ENCODE data around the gene IGDCC3. TPM values are rescaled to one million over a fixed set of nuclear protein-coding genes. Genes with fewer than 3 reads are reported as not detected.
A peak's percentile ranks its signal among the peaks of the same experiment; 100 is the strongest.

Gene IGDCC3
- polyA plus RNA-seq, 1 donor (not counting 4 experiments of a cell fraction or from before 2014, with no cell fraction given), result not detected

DNA sequence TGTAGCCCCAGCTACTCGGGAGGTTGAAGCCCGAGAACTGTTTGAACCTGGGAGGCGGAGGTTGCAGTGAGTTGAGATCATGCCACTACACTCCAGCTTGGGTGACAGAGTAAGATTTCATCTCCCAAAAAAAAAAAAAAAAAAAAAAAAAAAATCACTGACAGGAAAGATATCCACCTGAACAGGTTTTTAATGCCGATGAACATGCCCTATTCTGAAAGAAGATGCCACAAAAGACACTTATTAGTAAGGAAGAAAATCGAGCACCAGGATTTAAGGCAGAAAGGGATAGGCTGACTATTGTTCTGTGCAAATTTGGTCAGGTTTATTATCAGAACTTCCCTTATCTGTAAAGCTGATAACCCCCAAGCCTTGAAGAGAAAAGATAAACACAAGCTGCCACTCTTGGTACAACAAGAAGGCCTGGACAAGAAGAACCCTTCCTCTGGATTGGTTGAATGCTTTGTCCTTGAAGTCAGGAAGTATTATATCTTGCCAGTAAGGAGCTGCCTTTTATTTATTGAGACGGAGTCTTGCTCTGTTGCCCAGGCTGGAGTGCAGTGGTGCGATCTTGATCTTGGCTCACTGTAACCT lies 88.4 kb downstream of the IGDCC3 start:
- DNase-seq (ENCODE audit: low read depth, low spot score) (no peak), FAIRE-seq (no peak)
- TF ChIP-seq EZH2 (IDR thresholded peaks at IDR 0.05; ENCODE audit: low read length), result no peak
- TF ChIP-seq, protein P1, sequence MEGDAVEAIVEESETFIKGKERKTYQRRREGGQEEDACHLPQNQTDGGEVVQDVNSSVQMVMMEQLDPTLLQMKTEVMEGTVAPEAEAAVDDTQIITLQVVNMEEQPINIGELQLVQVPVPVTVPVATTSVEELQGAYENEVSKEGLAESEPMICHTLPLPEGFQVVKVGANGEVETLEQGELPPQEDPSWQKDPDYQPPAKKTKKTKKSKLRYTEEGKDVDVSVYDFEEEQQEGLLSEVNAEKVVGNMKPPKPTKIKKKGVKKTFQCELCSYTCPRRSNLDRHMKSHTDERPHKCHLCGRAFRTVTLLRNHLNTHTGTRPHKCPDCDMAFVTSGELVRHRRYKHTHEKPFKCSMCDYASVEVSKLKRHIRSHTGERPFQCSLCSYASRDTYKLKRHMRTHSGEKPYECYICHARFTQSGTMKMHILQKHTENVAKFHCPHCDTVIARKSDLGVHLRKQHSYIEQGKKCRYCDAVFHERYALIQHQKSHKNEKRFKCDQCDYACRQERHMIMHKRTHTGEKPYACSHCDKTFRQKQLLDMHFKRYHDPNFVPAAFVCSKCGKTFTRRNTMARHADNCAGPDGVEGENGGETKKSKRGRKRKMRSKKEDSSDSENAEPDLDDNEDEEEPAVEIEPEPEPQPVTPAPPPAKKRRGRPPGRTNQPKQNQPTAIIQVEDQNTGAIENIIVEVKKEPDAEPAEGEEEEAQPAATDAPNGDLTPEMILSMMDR (optimal IDR thresholded peaks at IDR 0.05 in 1 of 3, IDR thresholded peaks at IDR 0.05 in 1 of 3, conservative IDR thresholded peaks at IDR 0.05 in 1 of 3; ENCODE audit: extremely low read depth in 1 of 3, insufficient read depth in 2 of 3, low read length in 3 of 3), result no peak
- dilution Hi-C loops (cut with MboI; ENCODE audit: extremely low pct_ligation_motif_present, low sequenced_read_pairs), result no loop called here
- no peak overlapping the region for H2AFZ ChIP-seq (ENCODE audit: control insufficient read depth, low read length)
- no peaks in the 10 kb centered on the region for H3K9me3 ChIP-seq (ENCODE audit: control insufficient read depth, low read depth, low read length)
- no peaks in the 10 kb centered on the region for H4K20me1 ChIP-seq (ENCODE audit: control insufficient read depth, extremely low read depth, insufficient read depth, low read length)
- H3K4me2 ChIP-seq (ENCODE audit: control insufficient read depth, extremely low read depth, insufficient read depth, low read depth, low read length), result no peak overlapping the region
- H3K9me1 ChIP-seq (ENCODE audit: control insufficient read depth, extremely low read depth, insufficient read depth, low read length), result no peaks in the 10 kb centered on the region
- H3K79me2 ChIP-seq (ENCODE audit: control insufficient read depth, insufficient read depth, low read length), result no peaks in the 10 kb centered on the region
- no peak overlapping the region for H3K27ac ChIP-seq (ENCODE audit: control insufficient read depth, insufficient read depth, low read length)
- H3K36me3 ChIP-seq (ENCODE audit: control insufficient read depth in 2 of 2, extremely low read depth in 1 of 2, insufficient read depth in 2 of 2, low read length in 2 of 2), result no peaks in the 10 kb centered on the region
- no peak overlapping the region for H3K4me3 ChIP-seq (ENCODE audit: control insufficient read depth in 2 of 3, extremely low read depth in 1 of 3, insufficient read depth in 2 of 3, low read depth in 1 of 3, low read length in 3 of 3)
- H3K9ac ChIP-seq (ENCODE audit: control insufficient read depth, extremely low read depth, insufficient read depth, low read length), result no peak overlapping the region
- peaks cover 9% of the 10 kb centered on the region for H3K4me1 ChIP-seq (ENCODE audit: control insufficient read depth, extremely low read depth, insufficient read depth, low read length)
- no peaks in the 10 kb centered on the region for H3K27me3 ChIP-seq (ENCODE audit: control insufficient read depth, extremely low read depth, insufficient read depth, low read length)

GRCh38 chr15:65287520-65287855 lies 90.3 kb downstream of the IGDCC3 start:
- no peaks in the 10 kb centered on the region for H4K20me1 ChIP-seq (ENCODE audit: control insufficient read depth, extremely low read depth, insufficient read depth, low read length)
- no peak overlapping the region for H3K27ac ChIP-seq (ENCODE audit: control insufficient read depth, insufficient read depth, low read length)
- H3K36me3 ChIP-seq (ENCODE audit: control insufficient read depth in 2 of 2, extremely low read depth in 1 of 2, insufficient read depth in 2 of 2, low read length in 2 of 2), result no peaks in the 10 kb centered on the region
- no peaks in the 10 kb centered on the region for H3K9me3 ChIP-seq (ENCODE audit: control insufficient read depth, low read depth, low read length)
- no peak for TF ChIP-seq EZH2 (IDR thresholded peaks at IDR 0.05; ENCODE audit: low read length)
- TF ChIP-seq, protein P1 (optimal IDR thresholded peaks at IDR 0.05 in 1 of 3, IDR thresholded peaks at IDR 0.05 in 1 of 3, conservative IDR thresholded peaks at IDR 0.05 in 1 of 3; ENCODE audit: extremely low read depth in 1 of 3, insufficient read depth in 2 of 3, low read length in 3 of 3), result no peak
- H3K9me1 ChIP-seq (ENCODE audit: control insufficient read depth, extremely low read depth, insufficient read depth, low read length), result no peaks in the 10 kb centered on the region
- peak overlapping the region; percentile 86 for H3K4me2 ChIP-seq (ENCODE audit: control insufficient read depth, extremely low read depth, insufficient read depth, low read depth, low read length)
- dilution Hi-C loops (cut with MboI; ENCODE audit: extremely low pct_ligation_motif_present, low sequenced_read_pairs), result no loop called here
- FAIRE-seq, result no peak
- no peaks in the 10 kb centered on the region for H3K27me3 ChIP-seq (ENCODE audit: control insufficient read depth, extremely low read depth, insufficient read depth, low read length)
- H3K79me2 ChIP-seq (ENCODE audit: control insufficient read depth, insufficient read depth, low read length), result no peaks in the 10 kb centered on the region
- peak overlapping the region; percentile 93 for H2AFZ ChIP-seq (ENCODE audit: control insufficient read depth, low read length)
- H3K9ac ChIP-seq (ENCODE audit: control insufficient read depth, extremely low read depth, insufficient read depth, low read length), result peak overlapping the region; percentile 72
- H3K4me3 ChIP-seq (ENCODE audit: control insufficient read depth in 2 of 3, extremely low read depth in 1 of 3, insufficient read depth in 2 of 3, low read depth in 1 of 3, low read length in 3 of 3), result peak overlapping the region in 1 of 3 experiments; percentile 69
- DNase-seq (ENCODE audit: low read depth, low spot score), result no peak
- H3K4me1 ChIP-seq (ENCODE audit: control insufficient read depth, extremely low read depth, insufficient read depth, low read length), result peaks cover 9% of the 10 kb centered on the region

Data from keratinocyte (primary cell).